HuH-7 (cell line): ENCODE results near the gene HSD17B8.

Experiments
- DNase-seq: peaks from one replicate; pipeline ENCODE4 v3.0.0; 2011; ENCODE audit warnings: low spot score

HSD17B8 gene

DNA sequence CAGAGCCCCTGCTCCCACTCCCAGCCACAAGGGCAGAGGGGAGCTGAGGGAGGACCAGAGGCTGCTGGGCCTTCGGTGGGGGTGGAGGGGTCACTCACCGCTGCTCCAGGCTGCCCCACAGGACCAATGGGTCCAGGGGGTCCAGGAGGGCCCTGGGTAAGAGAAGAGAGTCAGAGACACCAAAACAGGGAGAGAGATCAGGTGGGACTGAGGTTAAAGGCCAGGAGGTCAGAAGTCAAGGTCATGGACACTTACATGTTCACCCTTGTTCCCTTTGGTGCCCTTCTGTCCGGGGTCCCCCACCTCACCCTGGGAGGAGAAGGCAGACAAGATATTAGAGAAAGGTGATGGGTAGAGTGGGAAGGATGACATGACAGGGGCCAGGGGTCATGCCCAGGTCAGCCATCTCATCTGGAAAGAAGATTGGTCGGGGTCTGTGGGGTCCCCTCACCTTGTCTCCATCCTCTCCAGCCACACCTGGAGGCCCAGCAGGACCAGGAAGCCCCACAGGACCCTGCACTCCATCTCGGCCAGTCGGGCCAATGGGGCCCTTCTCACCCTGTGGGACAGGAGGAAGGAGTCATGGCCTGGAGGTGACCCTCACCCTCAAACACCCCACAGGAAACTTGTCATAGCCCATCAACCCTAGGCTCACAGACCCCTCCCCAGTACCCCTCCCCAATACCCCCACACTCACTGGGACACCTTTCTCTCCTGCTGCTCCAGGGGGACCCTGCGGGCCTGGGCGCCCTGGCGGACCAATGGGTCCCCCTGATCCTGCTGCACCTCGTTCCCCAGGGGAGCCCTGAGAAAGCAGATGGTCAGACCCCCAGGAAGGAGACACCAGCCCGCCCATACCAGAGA lies 33.2 kb upstream of the HSD17B8 start:
- no peak for DNase-seq

- no peak for DNase-seq
Observed at GRCh38 chr6:33171880-33172687, 32.4 kb upstream of the HSD17B8 start.

- DNase-seq: peak; percentile 67
Observed at GRCh38 chr6:33172688-33173534, 31.5 kb upstream of the HSD17B8 start.

- no peak for DNase-seq
Observed at GRCh38 chr6:33173535-33174180, 30.8 kb upstream of the HSD17B8 start.

DNA sequence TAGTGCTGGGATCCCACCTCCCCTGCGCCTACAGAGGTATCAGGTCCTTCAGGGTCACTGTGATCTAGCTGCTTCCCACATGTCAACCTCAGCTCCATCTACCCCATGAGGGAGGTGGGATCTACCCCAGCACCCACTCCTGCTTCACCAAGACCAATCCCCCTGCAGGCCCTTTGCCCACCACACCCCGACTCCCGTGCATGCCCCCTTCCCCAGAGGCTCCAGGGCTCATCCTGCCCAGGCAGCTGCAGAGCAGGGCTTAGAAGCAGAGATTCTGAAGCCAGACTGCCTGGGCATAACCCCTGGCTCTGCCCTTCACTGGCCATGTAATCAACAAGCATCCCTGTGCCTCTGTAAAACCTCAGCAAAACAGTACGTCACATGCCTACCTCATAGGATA lies 29.7 kb upstream of the HSD17B8 start:
- no peak for DNase-seq

DNA sequence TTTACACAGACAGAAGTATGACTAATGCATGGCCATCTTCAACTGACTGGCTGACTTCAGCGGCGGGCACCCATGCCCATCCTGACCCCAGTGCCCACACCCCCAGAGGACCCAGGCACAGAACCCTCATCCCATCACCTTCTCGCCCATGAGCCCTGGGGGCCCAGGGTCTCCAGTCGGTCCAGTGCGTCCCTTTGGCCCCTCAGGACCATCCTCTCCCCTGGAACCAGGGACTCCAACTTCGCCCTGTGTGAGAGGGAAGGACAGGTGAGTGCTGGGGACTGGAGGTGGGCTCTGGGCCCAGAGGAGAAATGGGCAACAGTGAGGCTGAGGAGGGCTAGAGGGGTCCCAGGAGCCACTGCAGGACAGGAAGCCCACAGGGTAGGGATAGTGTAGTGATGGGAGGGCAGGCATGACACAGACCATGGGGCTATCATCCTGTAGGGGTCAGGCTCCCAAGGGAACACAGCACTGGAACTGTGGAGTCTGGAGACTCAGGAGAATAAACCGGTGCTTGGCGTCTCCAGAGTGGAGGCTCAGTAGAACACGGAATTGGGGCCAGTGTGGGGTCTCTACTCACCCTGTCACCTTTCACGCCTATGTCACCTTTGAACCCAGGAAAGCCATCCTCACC lies 28.9 kb upstream of the HSD17B8 start:
- no peak for DNase-seq

GRCh38 chr6:33176906-33177305 lies 27.5 kb upstream of the HSD17B8 start:
- no peak for DNase-seq

- no peak for DNase-seq
Observed at GRCh38 chr6:33177552-33178446, 26.7 kb upstream of the HSD17B8 start.

DNA sequence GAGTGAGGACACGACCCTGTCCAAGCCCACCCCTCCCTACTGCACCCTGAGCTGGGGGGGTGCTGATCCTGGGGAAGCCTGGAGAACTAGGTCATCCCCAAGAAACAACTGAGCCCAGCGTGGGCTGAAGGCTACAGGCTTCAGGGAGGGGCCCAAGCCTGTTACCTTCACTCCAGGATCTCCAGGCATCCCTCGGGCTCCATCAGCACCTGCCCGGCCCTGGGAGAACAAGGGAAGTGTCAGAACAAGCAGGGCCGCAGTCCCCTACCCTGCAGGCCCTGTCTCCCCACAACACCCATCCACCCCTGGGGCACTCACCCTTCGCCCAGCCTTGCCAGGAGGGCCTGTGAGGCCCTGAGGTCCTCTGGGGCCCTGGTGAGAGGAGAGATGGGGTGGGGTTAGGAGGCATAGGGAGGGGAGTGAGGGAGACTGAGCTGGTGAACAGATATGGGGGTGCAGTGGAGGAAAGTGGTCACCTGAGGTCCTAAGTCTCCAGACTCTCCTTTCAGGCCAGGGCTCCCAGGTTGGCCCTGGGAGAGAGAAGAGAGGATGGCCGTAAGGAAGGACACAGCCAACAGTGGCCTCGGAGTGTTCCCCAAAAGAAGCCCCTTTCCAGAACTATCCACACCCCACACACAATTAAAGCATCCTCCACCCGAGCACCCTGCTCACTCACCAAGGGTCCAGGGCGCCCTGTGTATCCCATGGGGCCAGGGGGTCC lies 25.5 kb upstream of the HSD17B8 start:
- no peak for DNase-seq

- DNase-seq: no peak
Observed at GRCh38 chr6:33181141-33181540, 23.3 kb upstream of the HSD17B8 start.

- no peak for DNase-seq
Observed at GRCh38 chr6:33183071-33183683, 21.3 kb upstream of the HSD17B8 start.

DNA sequence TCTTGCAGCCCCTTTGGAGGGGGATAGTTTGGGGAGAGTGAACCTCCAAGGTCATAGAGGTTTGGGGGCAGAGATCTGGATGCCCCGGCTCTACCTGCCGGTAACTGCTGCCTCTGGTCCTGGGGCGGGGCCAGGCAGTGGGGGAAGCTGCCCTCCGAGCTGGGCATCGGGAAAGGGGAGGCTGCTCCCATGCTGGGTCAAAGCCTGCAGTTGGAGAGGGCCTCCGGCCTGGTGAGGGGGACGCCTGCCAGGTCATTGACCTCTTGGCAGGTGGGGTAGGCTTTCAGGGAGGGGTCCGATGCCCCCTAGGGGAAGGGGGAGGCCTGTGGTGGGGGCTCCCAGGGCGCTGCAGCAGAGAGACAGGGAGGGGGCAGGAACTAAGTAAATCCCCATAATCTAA lies 19.3 kb upstream of the HSD17B8 start:
- DNase-seq: no peak

- no peak for DNase-seq
Observed at GRCh38 chr6:33185654-33186187, 18.7 kb upstream of the HSD17B8 start.

GRCh38 chr6:33187809-33188208 lies 16.6 kb upstream of the HSD17B8 start:
- no peak for DNase-seq

GRCh38 chr6:33189164-33189563 lies 15.3 kb upstream of the HSD17B8 start:
- DNase-seq: no peak

- DNase-seq: no peak
Observed at GRCh38 chr6:33189625-33190448, 14.6 kb upstream of the HSD17B8 start.

DNA sequence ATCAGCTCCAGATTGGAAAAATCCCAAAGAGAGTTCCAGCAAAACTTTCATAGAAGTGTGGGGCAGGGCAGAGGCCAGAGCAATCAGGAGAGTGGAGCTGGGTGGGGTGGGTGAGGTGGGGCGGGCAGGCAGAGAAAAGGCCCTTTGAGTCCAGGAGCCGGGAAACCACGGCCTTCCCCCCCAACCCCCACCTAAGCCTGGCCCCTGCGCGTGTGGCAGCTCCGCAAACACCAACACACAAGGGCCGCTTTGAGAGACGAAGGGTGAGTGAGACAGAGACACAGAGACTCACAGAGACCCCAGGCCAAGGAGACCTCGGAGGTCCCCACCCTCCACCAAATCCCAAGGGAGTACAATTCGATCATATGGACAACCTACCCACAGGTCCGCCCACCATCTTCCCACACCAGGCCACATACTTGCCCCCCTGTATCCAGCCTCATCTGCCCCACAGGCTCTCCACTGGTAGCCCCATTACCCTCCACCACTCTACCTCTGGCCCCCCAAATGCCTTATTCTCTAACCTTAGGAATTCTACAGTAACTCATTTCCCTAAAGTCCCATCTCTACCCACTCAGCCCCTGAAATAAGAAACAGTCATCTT lies 13.8 kb upstream of the HSD17B8 start:
- no peak for DNase-seq
